Keratinocyte (primary cell): ENCODE results near the gene SERPINE2. TPM values are rescaled to one million over a fixed set of nuclear protein-coding genes. Genes with fewer than 3 reads are reported as not detected.

Source experiments
- DNase-seq: peaks from one replicate; pipeline ENCODE4 v3.0.0-alpha.2; 2011; ENCODE audit warnings: low read depth, missing footprints, low spot score
- FAIRE-seq: peaks from 2 replicates; lab custom pipeline; 2011; peaks lifted over from hg19 to GRCh38; lab: Jason Lieb, UNC
- H2AFZ ChIP-seq: 2 replicates; pipeline ENCODE4 v1.6.0; 2012; ENCODE audit warnings: low read length, control low read depth, inconsistent platforms; ENCODE audit not compliant: control insufficient read depth
- H3K27ac ChIP-seq: 2 replicates; pipeline ENCODE4 v1.5.1; 2011; ENCODE audit warnings: low read length; ENCODE audit not compliant: control insufficient read depth, insufficient read depth
- H3K27me3 ChIP-seq: 3 replicates; pipeline ENCODE4 v1.6.0; 2011; ENCODE audit warnings: low read length; ENCODE audit not compliant: control insufficient read depth, insufficient read depth; ENCODE audit errors: extremely low read depth
- H3K36me3 ChIP-seq, 2 experiments: 2 replicates in 1 of 2; 3 replicates in 1 of 2; pipeline ENCODE4 v1.5.1; 2011; ENCODE audit warnings: low read length in 2 of 2, mild to moderate bottlenecking in 1 of 2; ENCODE audit not compliant: control insufficient read depth in 2 of 2, insufficient read depth in 2 of 2; ENCODE audit errors: extremely low read depth in 1 of 2
- H3K4me1 ChIP-seq: 3 replicates; pipeline ENCODE4 v1.5.1; 2011; ENCODE audit warnings: low read length; ENCODE audit not compliant: control insufficient read depth, insufficient read depth; ENCODE audit errors: extremely low read depth
- H3K4me2 ChIP-seq: 3 replicates; pipeline ENCODE4 v1.6.0; 2011; ENCODE audit warnings: low read depth, low read length; ENCODE audit not compliant: control insufficient read depth, insufficient read depth; ENCODE audit errors: extremely low read depth
- H3K4me3 ChIP-seq, 3 experiments: fragments of 200-600 bp in 1 of 3; sonication (generic) in 1 of 3; 2 replicates in 2 of 3; 3 replicates in 1 of 3; pipeline ENCODE4 v1.5.1; 2011 to 2016; ENCODE audit warnings: low read length in 3 of 3, mild to moderate bottlenecking in 3 of 3, control low read depth in 2 of 3, inconsistent platforms in 1 of 3, low read depth in 1 of 3, mixed read lengths in 1 of 3, mixed run types in 1 of 3, moderate library complexity in 1 of 3; ENCODE audit not compliant: control insufficient read depth in 2 of 3, insufficient read depth in 2 of 3; ENCODE audit errors: extremely low read depth in 1 of 3
- H3K79me2 ChIP-seq: 2 replicates; pipeline ENCODE4 v1.6.0; 2012; ENCODE audit warnings: low read length; ENCODE audit not compliant: control insufficient read depth, insufficient read depth
- H3K9ac ChIP-seq: 3 replicates; pipeline ENCODE4 v1.6.0; 2011; ENCODE audit warnings: low read length; ENCODE audit not compliant: control insufficient read depth, insufficient read depth; ENCODE audit errors: extremely low read depth
- H3K9me1 ChIP-seq: 3 replicates; pipeline ENCODE4 v1.6.0; 2011; ENCODE audit warnings: low read length; ENCODE audit not compliant: control insufficient read depth, insufficient read depth; ENCODE audit errors: extremely low read depth
- H3K9me3 ChIP-seq: 2 replicates; pipeline ENCODE4 v1.5.1; 2012; ENCODE audit warnings: low read depth, low read length; ENCODE audit not compliant: control insufficient read depth
- H4K20me1 ChIP-seq: 3 replicates; pipeline ENCODE4 v1.6.0; 2011; ENCODE audit warnings: low read length; ENCODE audit not compliant: control insufficient read depth, insufficient read depth; ENCODE audit errors: extremely low read depth
- CTCF ChIP-seq, 3 experiments: IDR thresholded peaks in 1 of 3; conservative IDR thresholded peaks in 1 of 3; optimal IDR thresholded peaks in 1 of 3; 2 replicates in 2 of 3; 3 replicates in 1 of 3; pipeline versions ENCODE3 to v1.5.1; 2011; ENCODE audit warnings: low read length in 3 of 3, mild to moderate bottlenecking in 3 of 3, moderate library complexity in 2 of 3, control low read depth in 1 of 3, inconsistent platforms in 1 of 3; ENCODE audit not compliant: insufficient read depth in 2 of 3; ENCODE audit errors: extremely low read depth in 1 of 3
- EZH2 ChIP-seq: IDR thresholded peaks from one replicate; pipeline ENCODE4 v1.6.1; 2012; ENCODE audit warnings: inconsistent platforms, mild to moderate bottlenecking, low read length, moderate library complexity
- dilution Hi-C: fragments of 300-500 bp; cut with MboI; formaldehyde crosslinking; loops from one replicate; pipeline ENCODE4 v1.7.0; 2020; ENCODE audit warnings: low sequenced_read_pairs; ENCODE audit not compliant: extremely low pct_ligation_motif_present
- polyA plus RNA-seq, 5 experiments: library from polyadenylated mRNA; depleted of rRNA in 3 of 5; stranded (reverse) in 3 of 5; stranded (forward) in 1 of 5; unstranded in 1 of 5; fragments of >200 nt; gene quantifications; 1 replicate in 1 of 5; 2 replicates in 3 of 5; 3 replicates in 1 of 5; pipeline versions ENCODE4 v1.2.1 to v1.2.3, GENCODE V29; 2011 to 2012; ENCODE audit warnings: missing spikeins in 2 of 5, low read depth in 1 of 5, low replicate concordance in 1 of 5

SERPINE2 gene
- polyA plus RNA-seq, 1 donor (not counting 4 experiments of a cell fraction or from before 2014, with no cell fraction given) = 306 TPM

- Histone ChIP-seq H3K27me3 (no peaks in the 10 kb centered on the region), H3K4me1 (peaks cover 21% of the 10 kb centered on the region), H3K79me2 (peaks cover 41% of the 10 kb centered on the region), H3K4me2 (peak overlapping the region; percentile 95), H3K9me3 (no peaks in the 10 kb centered on the region), H4K20me1 (no peaks in the 10 kb centered on the region), H3K9me1 (no peaks in the 10 kb centered on the region), H3K36me3 (no peaks in the 10 kb centered on the region), H3K9ac (peak overlapping the region; percentile 85), H3K27ac (peak overlapping the region; percentile 71), H3K4me3 (peak overlapping the region; percentile 84 to 94 (median 86)), H2AFZ (peak overlapping the region; percentile 86)
- DNase-seq = no peak
- dilution Hi-C loops = no loop called here
- TF ChIP-seq CTCF (optimal IDR thresholded peaks at IDR 0.05 in 1 of 3, IDR thresholded peaks at IDR 0.05 in 1 of 3, conservative IDR thresholded peaks at IDR 0.05 in 1 of 3; ENCODE audit: extremely low read depth in 1 of 3, insufficient read depth in 2 of 3, low read length in 3 of 3) (no peak), EZH2 (no peak)
- no peak for FAIRE-seq
These were observed 94.9 kb downstream of the SERPINE2 start for GRCh38 chr2:223944166-223944702.

DNA sequence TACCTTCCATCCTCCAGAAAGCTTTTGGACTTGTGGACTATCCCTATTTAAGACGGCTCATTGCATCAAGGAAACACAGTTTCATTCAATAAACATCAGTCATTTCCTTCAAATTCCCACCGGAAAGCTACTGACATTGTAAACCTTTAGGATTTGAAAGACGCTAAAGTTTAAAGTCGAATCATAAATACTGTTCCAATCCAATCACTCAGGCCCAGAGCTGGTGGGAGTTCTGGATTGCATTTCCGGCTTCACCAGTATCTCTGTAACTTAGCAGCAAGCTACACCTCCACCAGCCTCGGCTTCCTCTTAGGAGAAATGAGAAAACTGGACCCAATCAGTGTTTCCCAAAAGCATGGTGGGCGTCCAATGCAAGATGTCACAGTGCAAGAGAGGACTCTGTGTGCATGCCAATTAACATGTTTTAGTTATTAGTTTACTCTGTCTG is 95.5 kb downstream of the SERPINE2 start:
- no peaks in the 10 kb centered on the region for H3K36me3 ChIP-seq
- H3K27ac ChIP-seq = peak overlapping the region; percentile 71
- H4K20me1 ChIP-seq = no peaks in the 10 kb centered on the region
- peak overlapping the region; percentile 95 for H3K4me2 ChIP-seq
- H3K4me1 ChIP-seq = peaks cover 21% of the 10 kb centered on the region
- dilution Hi-C loops = no loop called here
- no peaks in the 10 kb centered on the region for H3K9me3 ChIP-seq
- FAIRE-seq (peak; percentile 49), DNase-seq (no peak)
- peak overlapping the region; percentile 84 to 94 (median 86) for H3K4me3 ChIP-seq
- TF ChIP-seq CTCF (optimal IDR thresholded peaks at IDR 0.05 in 1 of 3, IDR thresholded peaks at IDR 0.05 in 1 of 3, conservative IDR thresholded peaks at IDR 0.05 in 1 of 3; ENCODE audit: extremely low read depth in 1 of 3, insufficient read depth in 2 of 3, low read length in 3 of 3) = no peak
- no peak for TF ChIP-seq EZH2
- H2AFZ ChIP-seq = peak overlapping the region; percentile 5
- H3K79me2 ChIP-seq = peaks cover 47% of the 10 kb centered on the region
- no peaks in the 10 kb centered on the region for H3K9me1 ChIP-seq
- no peaks in the 10 kb centered on the region for H3K27me3 ChIP-seq
- H3K9ac ChIP-seq = peak overlapping the region; percentile 85
